ENCODE measurements around the gene ZNF444. TPM values are rescaled to one million over a fixed set of nuclear protein-coding genes. Genes with fewer than 3 reads are reported as not detected.
"Not testable (repeated sequence)": the region's sequence is repeated elsewhere in the genome, so short reads cannot be mapped to it uniquely, and the experiment has no call there.

The ZNF444 gene
- total RNA-seq, 1 donor from 2014 or later: 94.9 TPM

- Histone ChIP-seq H3K9me3 (no peaks in the 10 kb centered on the region), H3K27ac (no peak overlapping the region), H3K36me3 (peaks cover 27 to 37% of the 10 kb centered on the region in 2 donors), H3K4me3 (no peak overlapping the region), H3K27me3 (no peaks in the 10 kb centered on the region), H3K4me1 (no peaks in the 10 kb centered on the region)
- TF ChIP-seq, protein P1, sequence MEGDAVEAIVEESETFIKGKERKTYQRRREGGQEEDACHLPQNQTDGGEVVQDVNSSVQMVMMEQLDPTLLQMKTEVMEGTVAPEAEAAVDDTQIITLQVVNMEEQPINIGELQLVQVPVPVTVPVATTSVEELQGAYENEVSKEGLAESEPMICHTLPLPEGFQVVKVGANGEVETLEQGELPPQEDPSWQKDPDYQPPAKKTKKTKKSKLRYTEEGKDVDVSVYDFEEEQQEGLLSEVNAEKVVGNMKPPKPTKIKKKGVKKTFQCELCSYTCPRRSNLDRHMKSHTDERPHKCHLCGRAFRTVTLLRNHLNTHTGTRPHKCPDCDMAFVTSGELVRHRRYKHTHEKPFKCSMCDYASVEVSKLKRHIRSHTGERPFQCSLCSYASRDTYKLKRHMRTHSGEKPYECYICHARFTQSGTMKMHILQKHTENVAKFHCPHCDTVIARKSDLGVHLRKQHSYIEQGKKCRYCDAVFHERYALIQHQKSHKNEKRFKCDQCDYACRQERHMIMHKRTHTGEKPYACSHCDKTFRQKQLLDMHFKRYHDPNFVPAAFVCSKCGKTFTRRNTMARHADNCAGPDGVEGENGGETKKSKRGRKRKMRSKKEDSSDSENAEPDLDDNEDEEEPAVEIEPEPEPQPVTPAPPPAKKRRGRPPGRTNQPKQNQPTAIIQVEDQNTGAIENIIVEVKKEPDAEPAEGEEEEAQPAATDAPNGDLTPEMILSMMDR (IDR thresholded peaks at IDR 0.05): no peak
- intact Hi-C loops (cut with DNase I): no loop called here
- DNase-seq (ENCODE audit: low spot score in 2 of 2): no peak
Measured at GRCh38 chr19:56163097-56163496, 22.0 kb downstream of the ZNF444 start.

- no peaks in the 10 kb centered on the region for H3K27me3 ChIP-seq
- no peaks in the 10 kb centered on the region for H3K36me3 ChIP-seq
- intact Hi-C loops (cut with DNase I): no loop called here
- H3K4me3 ChIP-seq: no peak overlapping the region
- H3K27ac ChIP-seq: no peak overlapping the region
- H3K9me3 ChIP-seq: no peaks in the 10 kb centered on the region
- DNase-seq (ENCODE audit: low spot score in 2 of 2): no peak
- TF ChIP-seq, protein P1 (IDR thresholded peaks at IDR 0.05): no peak
- no peaks in the 10 kb centered on the region for H3K4me1 ChIP-seq
Measured at GRCh38 chr19:56167064-56167578, 26.0 kb downstream of the ZNF444 start.

- no peak for DNase-seq (ENCODE audit: low spot score in 2 of 2)
- TF ChIP-seq, protein P1 (IDR thresholded peaks at IDR 0.05): no peak
- Histone ChIP-seq H3K4me1 (no peaks in the 10 kb centered on the region), H3K9me3 (no peaks in the 10 kb centered on the region), H3K36me3 (no peaks in the 10 kb centered on the region), H3K27ac (no peak overlapping the region), H3K27me3 (no peaks in the 10 kb centered on the region), H3K4me3 (no peak overlapping the region)
- intact Hi-C loops (cut with DNase I): no loop called here
Measured at GRCh38 chr19:56170261-56170660, 29.2 kb downstream of the ZNF444 start.

DNA sequence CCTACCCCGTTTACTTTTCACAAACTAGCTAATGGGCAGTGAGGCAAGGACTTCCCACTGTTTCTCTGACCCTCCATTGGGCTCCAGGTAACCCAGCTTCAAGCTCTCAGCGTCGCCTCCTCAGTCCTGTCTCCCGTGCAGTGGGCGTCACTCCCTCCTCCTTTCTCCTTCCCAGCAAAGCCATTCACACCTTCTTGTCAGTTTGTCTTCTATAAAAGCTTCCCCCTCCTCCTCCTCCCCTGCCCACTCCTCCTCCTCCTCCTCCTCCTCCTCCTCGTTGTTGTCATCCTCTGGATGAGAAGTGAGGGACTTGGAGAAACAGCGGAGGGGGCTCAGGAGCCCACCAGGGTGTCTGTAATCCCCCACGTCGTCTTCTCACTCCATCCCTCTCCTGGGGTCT is 33.0 kb downstream of the ZNF444 start:
- no peak overlapping the region for H3K27ac ChIP-seq
- no peaks in the 10 kb centered on the region for H3K27me3 ChIP-seq
- no peaks in the 10 kb centered on the region for H3K9me3 ChIP-seq
- TF ChIP-seq, protein P1 (IDR thresholded peaks at IDR 0.05): no peak
- intact Hi-C loops (cut with DNase I): no loop called here
- H3K4me1 ChIP-seq: no peaks in the 10 kb centered on the region
- DNase-seq (ENCODE audit: low spot score in 2 of 2): no peak
- no peak overlapping the region for H3K4me3 ChIP-seq
- no peaks in the 10 kb centered on the region for H3K36me3 ChIP-seq

- Histone ChIP-seq H3K9me3 (no peaks in the 10 kb centered on the region), H3K36me3 (no peaks in the 10 kb centered on the region), H3K4me3 (no peak overlapping the region), H3K4me1 (no peaks in the 10 kb centered on the region), H3K27ac (no peak overlapping the region), H3K27me3 (no peaks in the 10 kb centered on the region)
- DNase-seq (ENCODE audit: low spot score in 2 of 2): no peak
- intact Hi-C loops (cut with DNase I): no loop called here
- TF ChIP-seq, protein P1 (IDR thresholded peaks at IDR 0.05): no peak
Measured at GRCh38 chr19:56174550-56174949, 33.5 kb downstream of the ZNF444 start.

DNA sequence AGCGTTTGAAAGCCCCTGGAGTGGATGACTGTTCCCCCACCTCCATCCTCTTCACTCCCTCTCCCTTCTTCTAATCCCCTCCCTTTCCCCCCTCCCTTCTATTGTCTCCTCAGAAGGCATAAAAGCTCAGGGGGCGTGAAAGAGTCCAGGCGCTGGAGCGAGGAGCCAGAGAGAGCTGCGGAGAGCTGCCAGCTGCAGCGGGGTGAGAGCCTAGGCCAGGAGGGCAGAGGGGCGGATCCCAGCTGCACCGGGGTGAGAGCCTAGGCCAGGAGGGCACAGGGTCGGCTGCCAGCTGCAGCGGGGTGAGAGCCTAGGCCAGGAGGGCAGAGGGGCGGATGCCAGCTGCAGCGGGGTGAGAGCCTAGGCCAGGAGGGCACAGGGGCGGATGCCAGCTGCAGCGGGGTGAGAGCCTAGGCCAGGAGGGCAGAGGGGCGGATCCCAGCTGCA is 34.8 kb downstream of the ZNF444 start, which contains the start of gene GALP:
Gene GALP, plus strand, starts transcription at position 148 of the 447 bp plus-strand sequence. CDS start 1,101 bp downstream, outside the sequence.
- DNase-seq (ENCODE audit: low spot score in 2 of 2); H3K27ac ChIP-seq; H3K9me3 ChIP-seq; H3K4me1 ChIP-seq; H3K27me3 ChIP-seq; H3K4me3 ChIP-seq; intact Hi-C loops (cut with DNase I); H3K36me3 ChIP-seq: not testable (repeated sequence)

DNA sequence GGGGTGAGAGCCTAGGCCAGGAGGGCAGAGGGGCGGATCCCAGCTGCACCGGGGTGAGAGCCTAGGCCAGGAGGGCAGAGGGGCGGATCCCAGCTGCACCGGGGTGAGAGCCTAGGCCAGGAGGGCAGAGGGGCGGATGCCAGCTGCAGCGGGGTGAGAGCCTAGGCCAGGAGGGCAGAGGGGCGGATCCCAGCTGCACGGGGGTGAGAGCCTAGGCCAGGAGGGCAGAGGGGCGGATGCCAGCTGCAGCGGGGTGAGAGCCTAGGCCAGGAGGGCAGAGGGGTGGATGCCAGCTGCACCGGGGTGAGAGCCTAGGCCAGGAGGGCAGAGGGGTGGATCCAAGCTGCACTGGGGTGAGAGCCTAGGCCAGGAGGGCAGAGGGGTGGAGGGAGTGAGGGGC is 35.2 kb downstream of the ZNF444 start:
- H3K27ac ChIP-seq; H3K4me1 ChIP-seq; H3K9me3 ChIP-seq; H3K4me3 ChIP-seq; DNase-seq (ENCODE audit: low spot score in 2 of 2); intact Hi-C loops (cut with DNase I); H3K36me3 ChIP-seq; H3K27me3 ChIP-seq: not testable (repeated sequence)

Measured in ascending aorta (tissue), 2 donors.